OCI-LY1 (cell line): ENCODE data around the gene SLC24A3.

Experiments
- H2AFZ ChIP-seq: fragments of 200-600 bp; sonication (generic), shearing (Covaris generic); 2 replicates; pipeline ENCODE4 v1.6.0; 2014; ENCODE audit warnings: antibody characterized with exemption, mild to moderate bottlenecking, low read length
- H3F3A ChIP-seq: fragments of 200-600 bp; sonication (generic), shearing (Covaris generic); 2 replicates; pipeline ENCODE4 v1.6.0; 2014; ENCODE audit warnings: mild to moderate bottlenecking, antibody characterized with exemption, low read length, moderate library complexity; ENCODE audit not compliant: insufficient read depth
- H3K27ac ChIP-seq: fragments of 200-600 bp; sonication (generic); 2 replicates; pipeline ENCODE4 v1.5.1; 2014; ENCODE audit warnings: low read length, mixed run types, mild to moderate bottlenecking, low read depth; ENCODE audit not compliant: poor library complexity, severe bottlenecking
- H3K27me3 ChIP-seq: fragments of 200-600 bp; sonication (generic); 2 replicates; pipeline ENCODE4 v1.6.0; 2014; ENCODE audit warnings: antibody characterized with exemption, mild to moderate bottlenecking, low read length, moderate library complexity; ENCODE audit not compliant: insufficient read depth
- H3K36me3 ChIP-seq: fragments of 200-600 bp; sonication (generic); 2 replicates; pipeline ENCODE4 v1.6.1; 2014; ENCODE audit warnings: mild to moderate bottlenecking, antibody characterized with exemption, low read length, moderate library complexity, mixed read lengths; ENCODE audit not compliant: insufficient read depth
- H3K4me1 ChIP-seq: fragments of 200-600 bp; sonication (generic); 2 replicates; pipeline ENCODE4 v1.5.1; 2014; ENCODE audit warnings: mild to moderate bottlenecking, low read length, moderate library complexity; ENCODE audit not compliant: insufficient read depth, severe bottlenecking
- H3K4me2 ChIP-seq: fragments of 200-600 bp; sonication (generic), shearing (Covaris generic); 2 replicates; pipeline ENCODE4 v1.6.1; 2014; ENCODE audit warnings: low read length
- H3K4me3 ChIP-seq: fragments of 200-600 bp; sonication (generic); 2 replicates; pipeline ENCODE4 v1.5.1; 2014; ENCODE audit warnings: low read length, low read depth, mild to moderate bottlenecking, mixed read lengths; ENCODE audit not compliant: poor library complexity, severe bottlenecking
- H3K79me2 ChIP-seq: fragments of 200-600 bp; shearing (Covaris generic); 2 replicates; pipeline ENCODE4 v1.6.1; 2016; ENCODE audit warnings: mixed run types, low read length, mixed read lengths; ENCODE audit not compliant: insufficient read depth
- H3K9ac ChIP-seq: fragments of 200-600 bp; sonication (generic), shearing (Covaris generic); 2 replicates; pipeline ENCODE4 v1.6.1; 2014; ENCODE audit warnings: mild to moderate bottlenecking, low read length, mixed read lengths
- H3K9me2 ChIP-seq: fragments of 200-600 bp; sonication (generic), shearing (Covaris generic); 2 replicates; pipeline ENCODE4 v1.6.1; 2014; ENCODE audit warnings: low read depth, mild to moderate bottlenecking, low read length, mixed read lengths
- H3K9me3 ChIP-seq: fragments of 200-600 bp; shearing (Covaris generic); 2 replicates; pipeline ENCODE4 v1.6.1; 2014; ENCODE audit warnings: low read length, mixed read lengths
- H4K20me1 ChIP-seq: fragments of 200-600 bp; sonication (generic), shearing (Covaris generic); 2 replicates; pipeline ENCODE4 v1.6.0; 2016; ENCODE audit warnings: mild to moderate bottlenecking, low read length; ENCODE audit not compliant: insufficient read depth
- CTCF ChIP-seq: fragments of 200-600 bp; sonication (generic), shearing (Covaris generic); IDR thresholded peaks from 2 replicates; pipeline ENCODE4 v1.5.1; 2017; ENCODE audit warnings: mild to moderate bottlenecking, antibody characterized with exemption, low read length, moderate library complexity, mixed read lengths
- EZH2 ChIP-seq: fragments of 200-600 bp; sonication (generic), shearing (Covaris generic); IDR thresholded peaks from 2 replicates; pipeline ENCODE4 v1.8.0; 2017; ENCODE audit warnings: borderline replicate concordance, mixed run types, mild to moderate bottlenecking, antibody characterized with exemption, low read length, moderate library complexity, mixed read lengths

Gene SLC24A3

GRCh38 chr20:19662637-19662995 lies 450.2 kb downstream of the SLC24A3 start:
- no peak overlapping the region for H3K9ac ChIP-seq
- H3K4me1 ChIP-seq, result peaks cover 6% of the 10 kb centered on the region
- H3K9me2 ChIP-seq, result no peaks in the 10 kb centered on the region
- no peaks in the 10 kb centered on the region for H3K79me2 ChIP-seq
- H3K36me3 ChIP-seq, result no peaks in the 10 kb centered on the region
- H3K27ac ChIP-seq, result no peak overlapping the region
- H3K9me3 ChIP-seq, result no peaks in the 10 kb centered on the region
- no peak overlapping the region for H3K4me3 ChIP-seq
- no peak overlapping the region for H3K4me2 ChIP-seq
- no peaks in the 10 kb centered on the region for H3F3A ChIP-seq
- no peak for TF ChIP-seq CTCF
- no peak for TF ChIP-seq EZH2
- no peaks in the 10 kb centered on the region for H4K20me1 ChIP-seq
- H2AFZ ChIP-seq, result no peak overlapping the region
- H3K27me3 ChIP-seq, result no peaks in the 10 kb centered on the region

GRCh38 chr20:19668418-19668817 lies 456.0 kb downstream of the SLC24A3 start:
- H3K79me2 ChIP-seq, result no peaks in the 10 kb centered on the region
- no peaks in the 10 kb centered on the region for H3K4me1 ChIP-seq
- H3K9me3 ChIP-seq, result no peaks in the 10 kb centered on the region
- H3K4me2 ChIP-seq, result no peak overlapping the region
- H3K9me2 ChIP-seq, result no peaks in the 10 kb centered on the region
- H3K4me3 ChIP-seq, result no peak overlapping the region
- H4K20me1 ChIP-seq, result no peaks in the 10 kb centered on the region
- H3K27ac ChIP-seq, result no peak overlapping the region
- H3K9ac ChIP-seq, result no peak overlapping the region
- H2AFZ ChIP-seq, result no peak overlapping the region
- TF ChIP-seq CTCF, result no peak
- TF ChIP-seq EZH2, result no peak
- H3K36me3 ChIP-seq, result no peaks in the 10 kb centered on the region
- H3F3A ChIP-seq, result no peaks in the 10 kb centered on the region
- H3K27me3 ChIP-seq, result no peaks in the 10 kb centered on the region

GRCh38 chr20:19670829-19671228 lies 458.4 kb downstream of the SLC24A3 start:
- H3K27ac ChIP-seq, result no peak overlapping the region
- H4K20me1 ChIP-seq, result no peaks in the 10 kb centered on the region
- no peaks in the 10 kb centered on the region for H3K27me3 ChIP-seq
- H3K36me3 ChIP-seq, result no peaks in the 10 kb centered on the region
- TF ChIP-seq EZH2, result no peak
- TF ChIP-seq CTCF, result no peak
- no peaks in the 10 kb centered on the region for H3F3A ChIP-seq
- no peaks in the 10 kb centered on the region for H3K79me2 ChIP-seq
- H3K9me3 ChIP-seq, result no peaks in the 10 kb centered on the region
- H3K4me3 ChIP-seq, result no peak overlapping the region
- H3K9ac ChIP-seq, result no peak overlapping the region
- H2AFZ ChIP-seq, result no peak overlapping the region
- H3K4me2 ChIP-seq, result no peak overlapping the region
- no peaks in the 10 kb centered on the region for H3K9me2 ChIP-seq
- H3K4me1 ChIP-seq, result no peaks in the 10 kb centered on the region

- TF ChIP-seq CTCF (no peak), EZH2 (no peak)
- Histone ChIP-seq H3K79me2 (no peaks in the 10 kb centered on the region), H3K4me2 (no peak overlapping the region), H3K9me3 (no peaks in the 10 kb centered on the region), H3K27me3 (no peaks in the 10 kb centered on the region), H3K9me2 (no peaks in the 10 kb centered on the region), H3K36me3 (no peaks in the 10 kb centered on the region), H2AFZ (no peak overlapping the region), H3K4me3 (no peak overlapping the region), H3F3A (no peaks in the 10 kb centered on the region), H3K9ac (no peak overlapping the region), H4K20me1 (no peaks in the 10 kb centered on the region), H3K4me1 (no peaks in the 10 kb centered on the region), H3K27ac (no peak overlapping the region)
These were observed 458.9 kb downstream of the SLC24A3 start for GRCh38 chr20:19671374-19671773.
